GM12878 (cell line): ENCODE results near the gene RASIP1. TPM values are rescaled to one million over a fixed set of nuclear protein-coding genes. Genes with fewer than 3 reads are reported as not detected.

Experiments used
- ASH2L ChIP-seq: fragments of 300-600, 200-600 bp; sonication (generic); IDR thresholded peaks from 2 replicates; pipeline ENCODE4 v1.6.1; 2017; ENCODE audit warnings: low read depth, mild to moderate bottlenecking, borderline replicate concordance
- CREB1 ChIP-seq: IDR thresholded peaks from 2 replicates; pipeline ENCODE4 v1.6.1; 2012; ENCODE audit warnings: low read depth, mild to moderate bottlenecking, inconsistent platforms
- CREM ChIP-seq: IDR thresholded peaks from 2 replicates; pipeline ENCODE4 v1.6.1; 2014; ENCODE audit warnings: antibody characterized with exemption, low read depth
- EGR1 ChIP-seq, 2 experiments: IDR thresholded peaks; 1 replicate in 1 of 2; 2 replicates in 1 of 2; pipeline ENCODE4 v1.6.1; 2011 to 2012; ENCODE audit warnings: low read depth in 2 of 2, low read length in 2 of 2, borderline replicate concordance in 1 of 2, mild to moderate bottlenecking in 1 of 2, moderate library complexity in 1 of 2
- HDAC2 ChIP-seq: fragments of 200-600 bp; sonication (generic); IDR thresholded peaks from 2 replicates; pipeline ENCODE4 v1.6.1; 2017
- KAT2A ChIP-seq: conservative IDR thresholded peaks from 2 replicates; pipeline ENCODE4 v1.6.1; 2011; ENCODE audit warnings: low read depth, low read length; ENCODE audit not compliant: control insufficient read depth
- MYB ChIP-seq: fragments of 150-350 bp; IDR thresholded peaks from 2 replicates; pipeline ENCODE4 v1.6.1; 2014; ENCODE audit warnings: mild to moderate bottlenecking, low read depth, low read length, borderline replicate concordance
- NFXL1 ChIP-seq: fragments of 450-650 bp; IDR thresholded peaks from 2 replicates; pipeline ENCODE4 v1.6.1; 2017; ENCODE audit warnings: antibody characterized with exemption, mild to moderate bottlenecking, borderline replicate concordance
- NFYA ChIP-seq: IDR thresholded peaks from 2 replicates; pipeline ENCODE4 v1.6.1; 2011; ENCODE audit warnings: low read depth, mild to moderate bottlenecking, low read length, improper control_type of control experiment, borderline replicate concordance
- NR2F1 ChIP-seq: fragments of 450-650 bp; conservative IDR thresholded peaks from 2 replicates; pipeline ENCODE4 v1.6.1; 2017; ENCODE audit warnings: mild to moderate bottlenecking
- POLR2AphosphoS5 ChIP-seq: IDR thresholded peaks from 2 replicates; pipeline ENCODE4 v1.6.1; 2011; ENCODE audit warnings: mild to moderate bottlenecking, low read length, inconsistent platforms
- SMAD5 ChIP-seq: IDR thresholded peaks from 2 replicates; pipeline ENCODE4 v1.6.1; 2016; ENCODE audit warnings: antibody characterized with exemption, low read depth
- SUPT20H ChIP-seq: IDR thresholded peaks from 2 replicates; pipeline ENCODE4 v1.6.1; 2011; ENCODE audit warnings: low read depth, mild to moderate bottlenecking, low read length, moderate library complexity, borderline replicate concordance; ENCODE audit not compliant: control insufficient read depth
- TAF1 ChIP-seq: IDR thresholded peaks from 2 replicates; pipeline ENCODE4 v1.6.1; 2011; ENCODE audit warnings: mild to moderate bottlenecking, low read depth, low read length, borderline replicate concordance
- TCF12 ChIP-seq: IDR thresholded peaks from 2 replicates; pipeline ENCODE4 v1.6.1; 2011; ENCODE audit warnings: low read depth, mild to moderate bottlenecking, low read length
- YY1 ChIP-seq: IDR thresholded peaks from 2 replicates; pipeline ENCODE4 v1.6.1; 2011; ENCODE audit warnings: low read depth, mild to moderate bottlenecking, low read length
- ZNF24 ChIP-seq: fragments of 450-650 bp; IDR thresholded peaks from 2 replicates; pipeline ENCODE4 v1.6.1; 2017; ENCODE audit warnings: antibody characterized with exemption, mild to moderate bottlenecking
- polyA plus RNA-seq, 11 experiments: library from polyadenylated mRNA; depleted of rRNA in 4 of 11; unstranded in 6 of 11; stranded (reverse) in 5 of 11; fragments of >200 nt; fragmentation: Nextera tagmentation in 4 of 11; fragmentation: Illumina TruSeq in 1 of 11; extraction: Ambion mirVana in 4 of 11; extraction: Trizol in 1 of 11; gene quantifications; 1 replicate in 1 of 11; 2 replicates in 10 of 11; pipeline versions ENCODE4 v1.2.1 to v1.2.3, GENCODE V29; 2011 to 2016; ENCODE audit warnings: inconsistent platforms in 2 of 11, missing spikeins in 2 of 11, low read depth in 1 of 11
- total RNA-seq, 4 experiments: library from RNA; depleted of rRNA in 3 of 4; stranded (reverse); fragments of >200 nt in 3 of 4; fragmentation: Illumina TruSeq in 1 of 4; extraction: Trizol in 1 of 4; gene quantifications; 2 replicates each; pipeline versions ENCODE4 v1.2.1 to v1.2.3, GENCODE V29; 2013 to 2021
- TF ChIP-seq, protein P1 (sequence below): IDR thresholded peaks from 2 replicates; pipeline ENCODE4 v1.6.1; 2012; ENCODE audit warnings: low read depth, low read length, improper control_type of control experiment
- TF ChIP-seq, protein P2 (sequence below): fragments of 450-650 bp; IDR thresholded peaks from 2 replicates; pipeline ENCODE4 v1.6.1; 2016; ENCODE audit warnings: mild to moderate bottlenecking
- TF ChIP-seq, protein P3 (sequence below): IDR thresholded peaks from 2 replicates; pipeline ENCODE4 v1.6.1; 2012; ENCODE audit warnings: mild to moderate bottlenecking, low read depth, low read length
- TF ChIP-seq, protein P4 (sequence below): IDR thresholded peaks from 2 replicates; pipeline ENCODE4 v1.6.1; 2012; ENCODE audit warnings: low read depth, low read length, improper control_type of control experiment

RASIP1 gene
- total and polyA plus RNA-seq, 10 of the 15 experiments (the other 5 are each of a cell fraction or from before 2014, with no cell fraction given): 0.08 TPM; not detected in 9

DNA sequence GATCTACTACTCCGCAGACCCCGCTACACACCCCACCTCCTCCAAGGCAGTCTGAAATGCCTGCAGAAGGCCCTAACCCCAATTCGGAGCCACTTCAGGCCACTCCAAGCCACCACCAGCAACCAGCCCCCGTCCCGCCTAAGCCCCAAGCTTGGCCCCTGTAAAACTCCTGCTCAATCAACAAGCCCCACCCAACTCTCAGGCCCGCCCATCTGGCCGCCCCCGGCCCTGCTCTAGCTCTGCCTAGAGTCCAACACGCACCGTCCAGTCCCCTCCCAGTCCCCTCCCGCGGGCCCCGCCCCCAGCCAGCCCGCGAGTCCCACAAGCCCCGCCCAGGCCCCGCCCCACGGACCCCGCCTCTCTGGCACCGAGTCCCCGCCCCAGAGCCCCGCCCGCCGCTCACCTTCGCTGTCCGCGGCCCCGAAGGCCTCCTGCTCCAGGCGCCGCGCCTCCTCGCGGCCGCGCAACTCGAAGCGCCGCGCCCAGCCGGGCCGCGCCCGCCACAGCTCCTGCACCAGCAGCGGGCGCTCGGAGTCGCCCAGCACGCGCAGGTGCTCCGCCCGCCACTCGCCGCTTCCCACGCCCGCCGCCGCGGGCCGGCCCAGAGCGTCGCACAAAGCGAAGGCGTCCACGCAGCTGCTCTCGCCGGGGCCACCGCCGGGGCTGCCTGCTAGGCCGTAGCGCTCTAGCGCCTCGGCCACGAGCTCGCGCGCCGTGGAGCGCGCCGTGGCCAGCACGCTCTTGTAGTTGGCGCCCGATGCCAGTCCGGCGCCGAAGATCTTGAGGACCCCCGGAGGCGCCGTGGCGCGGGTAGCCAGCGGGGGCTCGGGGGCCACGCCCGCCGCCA is 1.6 kb downstream of the RASIP1 start (continued):
- TF ChIP-seq YY1: 0 out of 2 replicates have a peak, but pooled peaks have one; percentile 41
- TF ChIP-seq ASH2L: no peak
- no peak for TF ChIP-seq HDAC2
- TF ChIP-seq, protein P1, sequence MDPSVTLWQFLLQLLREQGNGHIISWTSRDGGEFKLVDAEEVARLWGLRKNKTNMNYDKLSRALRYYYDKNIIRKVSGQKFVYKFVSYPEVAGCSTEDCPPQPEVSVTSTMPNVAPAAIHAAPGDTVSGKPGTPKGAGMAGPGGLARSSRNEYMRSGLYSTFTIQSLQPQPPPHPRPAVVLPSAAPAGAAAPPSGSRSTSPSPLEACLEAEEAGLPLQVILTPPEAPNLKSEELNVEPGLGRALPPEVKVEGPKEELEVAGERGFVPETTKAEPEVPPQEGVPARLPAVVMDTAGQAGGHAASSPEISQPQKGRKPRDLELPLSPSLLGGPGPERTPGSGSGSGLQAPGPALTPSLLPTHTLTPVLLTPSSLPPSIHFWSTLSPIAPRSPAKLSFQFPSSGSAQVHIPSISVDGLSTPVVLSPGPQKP: no peak
- TF ChIP-seq CREM: no peak
- TF ChIP-seq ZNF24: no peak
- peak in 1 of 2 experiments; percentile 11; a peak in 1 of 3 replicates for TF ChIP-seq EGR1 (IDR thresholded peaks at IDR 0.05; ENCODE audit: borderline replicate concordance in 1 of 2, low read depth in 2 of 2, low read length in 2 of 2)
- peak; percentile 53; the same call in 1 of the 2 replicates for TF ChIP-seq TCF12
- TF ChIP-seq CREB1: no peak
- TF ChIP-seq SUPT20H: no peak
- TF ChIP-seq NFYA: no peak
- TF ChIP-seq, protein P2, sequence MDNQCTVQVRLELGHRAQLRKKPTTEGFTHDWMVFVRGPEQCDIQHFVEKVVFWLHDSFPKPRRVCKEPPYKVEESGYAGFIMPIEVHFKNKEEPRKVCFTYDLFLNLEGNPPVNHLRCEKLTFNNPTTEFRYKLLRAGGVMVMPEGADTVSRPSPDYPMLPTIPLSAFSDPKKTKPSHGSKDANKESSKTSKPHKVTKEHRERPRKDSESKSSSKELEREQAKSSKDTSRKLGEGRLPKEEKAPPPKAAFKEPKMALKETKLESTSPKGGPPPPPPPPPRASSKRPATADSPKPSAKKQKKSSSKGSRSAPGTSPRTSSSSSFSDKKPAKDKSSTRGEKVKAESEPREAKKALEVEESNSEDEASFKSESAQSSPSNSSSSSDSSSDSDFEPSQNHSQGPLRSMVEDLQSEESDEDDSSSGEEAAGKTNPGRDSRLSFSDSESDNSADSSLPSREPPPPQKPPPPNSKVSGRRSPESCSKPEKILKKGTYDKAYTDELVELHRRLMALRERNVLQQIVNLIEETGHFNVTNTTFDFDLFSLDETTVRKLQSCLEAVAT: no peak
- TF ChIP-seq, protein P3, sequence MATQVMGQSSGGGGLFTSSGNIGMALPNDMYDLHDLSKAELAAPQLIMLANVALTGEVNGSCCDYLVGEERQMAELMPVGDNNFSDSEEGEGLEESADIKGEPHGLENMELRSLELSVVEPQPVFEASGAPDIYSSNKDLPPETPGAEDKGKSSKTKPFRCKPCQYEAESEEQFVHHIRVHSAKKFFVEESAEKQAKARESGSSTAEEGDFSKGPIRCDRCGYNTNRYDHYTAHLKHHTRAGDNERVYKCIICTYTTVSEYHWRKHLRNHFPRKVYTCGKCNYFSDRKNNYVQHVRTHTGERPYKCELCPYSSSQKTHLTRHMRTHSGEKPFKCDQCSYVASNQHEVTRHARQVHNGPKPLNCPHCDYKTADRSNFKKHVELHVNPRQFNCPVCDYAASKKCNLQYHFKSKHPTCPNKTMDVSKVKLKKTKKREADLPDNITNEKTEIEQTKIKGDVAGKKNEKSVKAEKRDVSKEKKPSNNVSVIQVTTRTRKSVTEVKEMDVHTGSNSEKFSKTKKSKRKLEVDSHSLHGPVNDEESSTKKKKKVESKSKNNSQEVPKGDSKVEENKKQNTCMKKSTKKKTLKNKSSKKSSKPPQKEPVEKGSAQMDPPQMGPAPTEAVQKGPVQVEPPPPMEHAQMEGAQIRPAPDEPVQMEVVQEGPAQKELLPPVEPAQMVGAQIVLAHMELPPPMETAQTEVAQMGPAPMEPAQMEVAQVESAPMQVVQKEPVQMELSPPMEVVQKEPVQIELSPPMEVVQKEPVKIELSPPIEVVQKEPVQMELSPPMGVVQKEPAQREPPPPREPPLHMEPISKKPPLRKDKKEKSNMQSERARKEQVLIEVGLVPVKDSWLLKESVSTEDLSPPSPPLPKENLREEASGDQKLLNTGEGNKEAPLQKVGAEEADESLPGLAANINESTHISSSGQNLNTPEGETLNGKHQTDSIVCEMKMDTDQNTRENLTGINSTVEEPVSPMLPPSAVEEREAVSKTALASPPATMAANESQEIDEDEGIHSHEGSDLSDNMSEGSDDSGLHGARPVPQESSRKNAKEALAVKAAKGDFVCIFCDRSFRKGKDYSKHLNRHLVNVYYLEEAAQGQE: no peak
- no peak for TF ChIP-seq SMAD5
- TF ChIP-seq KAT2A: no peak
- TF ChIP-seq, protein P4, sequence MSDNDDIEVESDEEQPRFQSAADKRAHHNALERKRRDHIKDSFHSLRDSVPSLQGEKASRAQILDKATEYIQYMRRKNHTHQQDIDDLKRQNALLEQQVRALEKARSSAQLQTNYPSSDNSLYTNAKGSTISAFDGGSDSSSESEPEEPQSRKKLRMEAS: peak; percentile 56; the same call in 1 of the 2 replicates
- no peak for TF ChIP-seq MYB
- no peak for TF ChIP-seq TAF1
- 0 out of 2 replicates have a peak, but pooled peaks have one; percentile 30 for TF ChIP-seq NR2F1
- TF ChIP-seq POLR2AphosphoS5: no peak
- TF ChIP-seq NFXL1: no peak
